ENCODE results near the gene DOCK7. TPM values are rescaled to one million over a fixed set of nuclear protein-coding genes. Genes with fewer than 3 reads are reported as not detected.

Gene DOCK7
- polyA plus RNA-seq, 1 of the 3 experiments (the other 2 are of a cell fraction): 27.6 TPM

DNA sequence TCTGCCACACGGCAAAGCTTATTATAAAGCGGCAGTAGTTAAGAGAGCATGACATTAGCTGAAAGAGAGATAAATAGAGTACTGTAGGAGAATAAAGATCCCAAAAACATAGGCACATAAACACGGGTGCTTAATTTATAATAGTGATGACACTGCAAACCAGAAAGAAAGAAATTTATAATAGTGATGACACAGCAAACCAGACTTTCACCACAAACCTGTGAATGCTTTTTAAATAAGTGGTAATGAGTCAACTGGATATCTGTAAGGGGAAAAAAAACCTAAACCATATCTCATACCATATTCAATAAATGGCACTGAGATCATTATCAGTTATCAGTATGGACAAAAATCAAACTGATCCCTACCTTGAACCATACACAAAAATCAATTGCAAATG is 225.8 kb downstream of the DOCK7 start:
- ChIA-PET CTCF (no interaction called here), POLR2A (no interaction called here)
- Histone ChIP-seq H3K36me3 (replicated peaks in 1 of 2; ENCODE audit: control insufficient read depth in 1 of 2, insufficient read depth in 2 of 2, low read length in 1 of 2) (peaks cover 18 to 67% of the 10 kb centered on the region in 2 experiments), H3F3A (replicated peaks; ENCODE audit: insufficient read depth) (no peaks in the 10 kb centered on the region), H3K4me3 (ENCODE audit: low read depth in 2 of 2, low read length in 1 of 2) (no peak overlapping the region), H3K9me2 (no peaks in the 10 kb centered on the region), H3K4me1 (ENCODE audit: control insufficient read depth in 1 of 2, insufficient read depth in 2 of 2, low read depth in 1 of 2, low read length in 1 of 2) (no peaks in the 10 kb centered on the region), H4K20me1 (ENCODE audit: insufficient read depth) (no peaks in the 10 kb centered on the region), H2AFZ (ENCODE audit: low read depth) (no peak overlapping the region), H3K9me3 (no peaks in the 10 kb centered on the region), H3K79me2 (ENCODE audit: insufficient read depth) (no peaks in the 10 kb centered on the region), H3K27ac (ENCODE audit: low read depth in 2 of 2, low read length in 1 of 2) (no peak overlapping the region), H3K9ac (no peak overlapping the region), H3K27me3 (ENCODE audit: insufficient read depth) (no peaks in the 10 kb centered on the region), H3K4me2 (no peak overlapping the region)
- 100% methylated on average over 3 of the region's 3 CpGs for WGBS (ENCODE audit: low lambda C conversion rate)
- DNase-seq: no peak
- TF ChIP-seq POLR2AphosphoS5 (IDR thresholded peaks at IDR 0.05; ENCODE audit: low read depth, low read length) (no peak), GATA2 (CRISPR knock-in tag; IDR thresholded peaks at IDR 0.05) (no peak), YY1 (IDR thresholded peaks at IDR 0.05; ENCODE audit: low read depth) (no peak), USF2 (IDR thresholded peaks at IDR 0.05; ENCODE audit: borderline replicate concordance, low read depth, low read length) (no peak), FOXM1 (IDR thresholded peaks at IDR 0.05; ENCODE audit: low read depth) (no peak), SMC3 (IDR thresholded peaks at IDR 0.05; ENCODE audit: low read depth, low read length) (no peak), USF1 (IDR thresholded peaks at IDR 0.05; ENCODE audit: borderline replicate concordance, low read depth) (no peak), RCOR1 (IDR thresholded peaks at IDR 0.05; ENCODE audit: low read length) (no peak), JUND (IDR thresholded peaks at IDR 0.05) (no peak), CHD2 (IDR thresholded peaks at IDR 0.05; ENCODE audit: low read length, partially characterized antibody) (no peak)
- TF ChIP-seq, protein P1, sequence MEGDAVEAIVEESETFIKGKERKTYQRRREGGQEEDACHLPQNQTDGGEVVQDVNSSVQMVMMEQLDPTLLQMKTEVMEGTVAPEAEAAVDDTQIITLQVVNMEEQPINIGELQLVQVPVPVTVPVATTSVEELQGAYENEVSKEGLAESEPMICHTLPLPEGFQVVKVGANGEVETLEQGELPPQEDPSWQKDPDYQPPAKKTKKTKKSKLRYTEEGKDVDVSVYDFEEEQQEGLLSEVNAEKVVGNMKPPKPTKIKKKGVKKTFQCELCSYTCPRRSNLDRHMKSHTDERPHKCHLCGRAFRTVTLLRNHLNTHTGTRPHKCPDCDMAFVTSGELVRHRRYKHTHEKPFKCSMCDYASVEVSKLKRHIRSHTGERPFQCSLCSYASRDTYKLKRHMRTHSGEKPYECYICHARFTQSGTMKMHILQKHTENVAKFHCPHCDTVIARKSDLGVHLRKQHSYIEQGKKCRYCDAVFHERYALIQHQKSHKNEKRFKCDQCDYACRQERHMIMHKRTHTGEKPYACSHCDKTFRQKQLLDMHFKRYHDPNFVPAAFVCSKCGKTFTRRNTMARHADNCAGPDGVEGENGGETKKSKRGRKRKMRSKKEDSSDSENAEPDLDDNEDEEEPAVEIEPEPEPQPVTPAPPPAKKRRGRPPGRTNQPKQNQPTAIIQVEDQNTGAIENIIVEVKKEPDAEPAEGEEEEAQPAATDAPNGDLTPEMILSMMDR (IDR thresholded peaks at IDR 0.05): no peak
- TF ChIP-seq, protein P2, sequence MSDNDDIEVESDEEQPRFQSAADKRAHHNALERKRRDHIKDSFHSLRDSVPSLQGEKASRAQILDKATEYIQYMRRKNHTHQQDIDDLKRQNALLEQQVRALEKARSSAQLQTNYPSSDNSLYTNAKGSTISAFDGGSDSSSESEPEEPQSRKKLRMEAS (IDR thresholded peaks at IDR 0.05; ENCODE audit: low read depth): no peak

- DNase-seq: no peak
- H3K9ac ChIP-seq: no peak overlapping the region
- TF ChIP-seq RCOR1 (IDR thresholded peaks at IDR 0.05; ENCODE audit: low read length): no peak
- TF ChIP-seq FOXJ3 (CRISPR knock-in tag; IDR thresholded peaks at IDR 0.05): no peak
- no peak for TF ChIP-seq SMC3 (IDR thresholded peaks at IDR 0.05; ENCODE audit: low read depth, low read length)
- TF ChIP-seq GATA2 (CRISPR knock-in tag; IDR thresholded peaks at IDR 0.05): no peak
- TF ChIP-seq, protein P3, sequence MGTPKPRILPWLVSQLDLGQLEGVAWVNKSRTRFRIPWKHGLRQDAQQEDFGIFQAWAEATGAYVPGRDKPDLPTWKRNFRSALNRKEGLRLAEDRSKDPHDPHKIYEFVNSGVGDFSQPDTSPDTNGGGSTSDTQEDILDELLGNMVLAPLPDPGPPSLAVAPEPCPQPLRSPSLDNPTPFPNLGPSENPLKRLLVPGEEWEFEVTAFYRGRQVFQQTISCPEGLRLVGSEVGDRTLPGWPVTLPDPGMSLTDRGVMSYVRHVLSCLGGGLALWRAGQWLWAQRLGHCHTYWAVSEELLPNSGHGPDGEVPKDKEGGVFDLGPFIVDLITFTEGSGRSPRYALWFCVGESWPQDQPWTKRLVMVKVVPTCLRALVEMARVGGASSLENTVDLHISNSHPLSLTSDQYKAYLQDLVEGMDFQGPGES (IDR thresholded peaks at IDR 0.05; ENCODE audit: low read depth, low read length): no peak
- no peak for TF ChIP-seq TEAD4 (IDR thresholded peaks at IDR 0.05; ENCODE audit: borderline replicate concordance, insufficient read depth)
- TF ChIP-seq JUND (IDR thresholded peaks at IDR 0.05): no peak
- TF ChIP-seq POLR2AphosphoS5 (IDR thresholded peaks at IDR 0.05; ENCODE audit: low read depth, low read length): no peak
- TF ChIP-seq ELF1 (IDR thresholded peaks at IDR 0.05): no peak
- TF ChIP-seq RFX5 (IDR thresholded peaks at IDR 0.05; ENCODE audit: low read length): no peak
- no peak for TF ChIP-seq USF1 (IDR thresholded peaks at IDR 0.05; ENCODE audit: borderline replicate concordance, low read depth)
- TF ChIP-seq GABPA (IDR thresholded peaks at IDR 0.05; ENCODE audit: low read depth): no peak
- no peak for TF ChIP-seq EZH2phosphoT487 (IDR thresholded peaks at IDR 0.05; ENCODE audit: borderline replicate concordance, low read depth)
- TF ChIP-seq YY1 (IDR thresholded peaks at IDR 0.05; ENCODE audit: low read depth): no peak
- TF ChIP-seq FOSL2 (IDR thresholded peaks at IDR 0.05; ENCODE audit: borderline replicate concordance, low read depth): no peak
- no peak for TF ChIP-seq USF2 (IDR thresholded peaks at IDR 0.05; ENCODE audit: borderline replicate concordance, low read depth, low read length)
- no peaks in the 10 kb centered on the region for H3K9me3 ChIP-seq
- ChIA-PET CTCF (interaction anchor here (0.7 kb wide), 1 partner anchor 81 kb away, joined by 3 read pairs; no protein-coding TSS in a partner anchor), POLR2A (no interaction called here)
- no peaks in the 10 kb centered on the region for H3K4me1 ChIP-seq (ENCODE audit: control insufficient read depth in 1 of 2, insufficient read depth in 2 of 2, low read depth in 1 of 2, low read length in 1 of 2)
- no peak overlapping the region for H2AFZ ChIP-seq (ENCODE audit: low read depth)
- no peaks in the 10 kb centered on the region for H4K20me1 ChIP-seq (ENCODE audit: insufficient read depth)
- no peaks in the 10 kb centered on the region for H3K9me2 ChIP-seq
- H3K27me3 ChIP-seq (ENCODE audit: insufficient read depth): no peaks in the 10 kb centered on the region
- H3K4me2 ChIP-seq: no peak overlapping the region
- H3K36me3 ChIP-seq (replicated peaks in 1 of 2; ENCODE audit: control insufficient read depth in 1 of 2, insufficient read depth in 2 of 2, low read length in 1 of 2): peaks cover 37 to 60% of the 10 kb centered on the region in 2 experiments
- H3F3A ChIP-seq (replicated peaks; ENCODE audit: insufficient read depth): peaks cover 18% of the 10 kb centered on the region
- 84% methylated on average over 4 of the region's 7 CpGs for WGBS (ENCODE audit: low lambda C conversion rate)
- H3K4me3 ChIP-seq (ENCODE audit: low read depth in 2 of 2, low read length in 1 of 2): no peak overlapping the region
- H3K79me2 ChIP-seq (ENCODE audit: insufficient read depth): no peaks in the 10 kb centered on the region
- H3K27ac ChIP-seq (ENCODE audit: low read depth in 2 of 2, low read length in 1 of 2): no peak overlapping the region
Observed at GRCh38 chr1:62457955-62458354, 230.2 kb downstream of the DOCK7 start.

All from SK-N-SH (cell line).